T-helper 17 cell (primary cell): ENCODE results near the gene HOXA1. TPM values are rescaled to one million over a fixed set of nuclear protein-coding genes. Genes with fewer than 3 reads are reported as not detected.

Source experiments
- ATAC-seq: fragments of 150-1000 bp; cut with Tn5 transposase; 2 replicates; pipeline ENCODE4 v1.10.0; 2021; ENCODE audit warnings: mild to moderate bottlenecking, moderate library complexity
- DNase-seq, 3 donors: peaks; one replicate each; pipeline versions ENCODE4 v3.0.0 to v3.0.0-alpha.2; 2020 to 2021
- H3K9me3 ChIP-seq: one replicate; pipeline ENCODE4 v1.7.0; 2013; ENCODE audit warnings: low read length, mild to moderate bottlenecking; ENCODE audit not compliant: control insufficient read depth, poor library complexity, severe bottlenecking
- H3K27ac Mint-ChIP-seq: one replicate; pipeline ENCODE4 v1.8.0; 2022; ENCODE audit warnings: mild to moderate bottlenecking, moderate library complexity, mixed read lengths
- H3K27me3 Mint-ChIP-seq: one replicate; pipeline ENCODE4 v1.8.0; 2022; ENCODE audit warnings: mixed read lengths
- H3K36me3 Mint-ChIP-seq: one replicate; pipeline ENCODE4 v1.8.0; 2022; ENCODE audit warnings: low read depth, mixed read lengths
- H3K4me1 Mint-ChIP-seq: one replicate; pipeline ENCODE4 v1.8.0; 2022; ENCODE audit warnings: mild to moderate bottlenecking, mixed read lengths
- H3K4me3 Mint-ChIP-seq: one replicate; pipeline ENCODE4 v1.8.0; 2022; ENCODE audit warnings: mild to moderate bottlenecking, moderate library complexity, mixed read lengths
- total RNA-seq, 4 donors: library from RNA in 2 of 4; stranded (reverse) in 2 of 4; gene quantifications; one replicate each; pipeline ENCODE4 v1.2.3 and lab custom pipeline; 2022 to 2026

Gene HOXA1
- total RNA-seq, 2 donors from 2014 or later, result 0.60 to 0.72 TPM

DNA sequence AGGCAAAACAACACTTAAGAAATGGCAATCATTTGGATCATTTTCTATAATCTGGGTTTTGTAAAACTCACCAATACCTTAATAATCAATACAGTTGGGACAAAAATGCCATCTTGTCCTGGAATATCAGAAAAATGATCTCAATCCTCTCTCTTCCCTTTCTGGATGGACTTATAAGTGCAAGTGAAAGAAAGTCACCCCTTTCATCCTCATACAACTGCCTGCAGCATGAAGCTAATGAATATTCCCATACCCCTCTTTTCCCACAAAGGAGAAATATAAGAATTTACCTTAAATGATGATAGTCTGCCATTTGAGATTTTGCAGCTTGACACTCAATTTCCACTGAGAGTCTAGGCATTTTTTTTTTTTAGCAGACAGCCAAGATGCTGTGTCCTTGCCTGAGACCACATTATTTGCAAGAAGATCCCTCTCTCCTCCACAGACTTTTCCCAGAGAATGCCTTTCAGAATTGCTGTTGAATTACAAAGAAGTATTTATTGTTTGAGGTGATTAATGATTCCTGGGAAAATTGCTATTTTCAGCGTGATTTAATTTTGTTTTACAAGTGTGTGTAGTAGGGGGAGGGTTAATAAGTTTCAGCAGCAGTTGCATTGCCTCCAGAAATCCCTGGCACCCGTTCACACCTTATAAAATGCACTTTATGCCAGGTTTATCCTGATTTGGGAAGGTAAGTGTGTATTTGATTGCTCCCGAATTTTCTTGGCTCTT, 31.0 kb upstream of the HOXA1 start:
- ATAC-seq (no peak), DNase-seq (no peak)
- Mint-ChIP-seq H3K4me1 (no peaks in the 10 kb centered on the region), H3K27me3 (peaks cover 70% of the 10 kb centered on the region), H3K27ac (no peak overlapping the region), H3K4me3 (no peak overlapping the region), H3K36me3 (no peaks in the 10 kb centered on the region)
- H3K9me3 ChIP-seq, result peaks cover 2% of the 10 kb centered on the region

DNA sequence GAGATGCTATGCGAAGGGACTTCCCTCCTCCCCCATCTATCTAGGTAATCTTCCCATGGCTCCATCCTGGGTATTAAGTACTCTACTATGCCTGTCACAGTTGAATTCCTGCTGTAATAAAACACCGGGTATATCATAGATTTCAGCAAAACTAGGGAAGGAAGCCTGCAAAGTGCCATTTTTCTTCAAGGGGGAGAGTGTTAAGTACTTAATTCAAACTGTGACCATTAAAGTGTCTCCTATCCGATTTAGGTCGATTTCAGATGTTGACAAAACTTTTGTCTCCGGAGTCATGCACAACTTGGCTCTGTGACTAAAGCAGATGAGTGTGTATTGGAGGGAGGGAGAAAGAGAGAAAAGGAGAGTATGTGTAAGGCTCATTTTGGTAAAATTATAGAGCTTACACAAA, 30.2 kb upstream of the HOXA1 start:
- DNase-seq, result no peak
- H3K4me3 Mint-ChIP-seq, result no peak overlapping the region
- no peak overlapping the region for H3K27ac Mint-ChIP-seq
- no peak for ATAC-seq
- H3K9me3 ChIP-seq, result peaks cover 2% of the 10 kb centered on the region
- no peaks in the 10 kb centered on the region for H3K36me3 Mint-ChIP-seq
- H3K4me1 Mint-ChIP-seq, result no peaks in the 10 kb centered on the region
- peaks cover 66% of the 10 kb centered on the region for H3K27me3 Mint-ChIP-seq

DNA sequence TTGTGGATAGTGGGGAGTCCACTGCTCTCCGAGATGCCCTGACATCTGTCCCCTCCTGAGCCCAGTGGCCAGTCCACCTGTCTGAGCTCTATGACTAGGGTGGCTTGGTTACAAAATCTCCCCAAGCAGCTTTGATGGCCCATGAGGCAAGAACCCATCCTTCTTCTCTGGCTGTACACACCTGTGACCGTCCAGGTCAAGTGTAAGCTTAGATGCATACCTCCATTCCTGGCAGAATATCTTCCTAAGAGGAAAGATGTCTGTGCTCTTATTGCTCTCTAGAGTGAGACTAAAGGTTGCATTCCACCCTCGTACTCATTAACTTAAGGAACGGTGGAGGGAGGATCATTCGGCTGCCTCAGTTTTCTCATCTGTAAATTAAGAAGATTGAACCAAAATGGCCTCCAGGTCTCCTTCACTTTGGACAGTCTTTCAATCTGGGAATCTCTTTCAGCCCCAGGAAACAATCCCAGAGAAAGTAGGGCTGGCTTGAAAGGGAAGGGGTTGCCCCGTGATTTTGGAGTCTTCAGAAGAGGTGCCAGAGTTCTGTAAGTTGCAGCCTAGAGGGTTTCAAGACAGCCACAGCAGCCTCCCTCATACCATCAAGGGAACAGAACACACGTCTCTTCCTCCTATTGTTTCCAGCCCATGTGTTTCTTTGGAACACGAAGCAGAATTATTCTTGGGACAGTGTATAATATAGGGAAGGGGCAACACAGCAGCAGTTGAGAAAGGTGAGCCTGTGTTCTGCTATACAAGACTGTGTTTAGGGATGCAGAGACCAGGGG, 29.3 kb upstream of the HOXA1 start:
- Mint-ChIP-seq H3K36me3 (no peaks in the 10 kb centered on the region), H3K27me3 (peaks cover 67% of the 10 kb centered on the region), H3K4me1 (no peaks in the 10 kb centered on the region), H3K27ac (no peak overlapping the region), H3K4me3 (no peak overlapping the region)
- ATAC-seq (no peak), DNase-seq (no peak)
- H3K9me3 ChIP-seq, result peaks cover 2% of the 10 kb centered on the region

DNA sequence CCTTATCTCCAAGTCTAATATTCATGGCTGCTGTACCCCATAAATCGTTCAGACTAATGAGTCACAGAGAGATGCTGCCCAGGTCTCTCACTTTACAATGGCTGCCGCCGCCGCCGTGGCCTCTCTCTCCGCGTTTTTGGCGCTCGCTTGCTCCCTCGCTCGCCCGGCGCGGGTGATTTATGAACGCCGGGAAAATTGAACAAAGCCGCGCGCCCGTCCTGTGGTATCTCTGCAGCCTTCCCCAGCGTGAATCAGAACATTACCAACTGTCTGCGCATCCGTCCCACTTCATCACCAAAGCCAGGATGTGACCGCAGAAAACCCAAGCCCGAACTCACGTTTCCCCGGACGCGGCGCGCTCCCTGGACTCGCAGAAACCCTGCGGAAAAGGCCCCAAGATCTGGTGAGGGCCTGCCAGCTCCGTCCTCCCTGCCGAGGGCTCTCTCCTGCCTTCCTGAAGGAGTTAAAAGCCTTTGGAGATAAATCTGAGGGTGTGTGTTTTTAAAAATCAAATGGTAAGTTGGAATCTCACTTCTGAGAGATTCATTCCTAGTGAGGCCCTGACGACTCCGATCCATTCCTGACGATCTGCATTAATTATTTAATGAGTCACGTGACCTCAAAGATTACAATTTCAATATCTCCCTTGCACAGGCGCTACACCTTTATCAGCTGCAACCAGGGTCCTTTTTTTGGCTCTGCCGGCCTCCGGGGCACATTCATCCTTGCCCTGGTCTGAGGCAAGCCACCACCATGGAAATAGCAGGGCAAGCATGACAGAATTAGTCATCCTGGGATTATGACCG, 28.5 kb upstream of the HOXA1 start:
- H3K4me1 Mint-ChIP-seq, result no peaks in the 10 kb centered on the region
- no peak overlapping the region for H3K27ac Mint-ChIP-seq
- DNase-seq, result no peak
- H3K4me3 Mint-ChIP-seq, result no peak overlapping the region
- H3K27me3 Mint-ChIP-seq, result peaks cover 72% of the 10 kb centered on the region
- no peak for ATAC-seq
- no peaks in the 10 kb centered on the region for H3K36me3 Mint-ChIP-seq
- H3K9me3 ChIP-seq, result peaks cover 2% of the 10 kb centered on the region

DNA sequence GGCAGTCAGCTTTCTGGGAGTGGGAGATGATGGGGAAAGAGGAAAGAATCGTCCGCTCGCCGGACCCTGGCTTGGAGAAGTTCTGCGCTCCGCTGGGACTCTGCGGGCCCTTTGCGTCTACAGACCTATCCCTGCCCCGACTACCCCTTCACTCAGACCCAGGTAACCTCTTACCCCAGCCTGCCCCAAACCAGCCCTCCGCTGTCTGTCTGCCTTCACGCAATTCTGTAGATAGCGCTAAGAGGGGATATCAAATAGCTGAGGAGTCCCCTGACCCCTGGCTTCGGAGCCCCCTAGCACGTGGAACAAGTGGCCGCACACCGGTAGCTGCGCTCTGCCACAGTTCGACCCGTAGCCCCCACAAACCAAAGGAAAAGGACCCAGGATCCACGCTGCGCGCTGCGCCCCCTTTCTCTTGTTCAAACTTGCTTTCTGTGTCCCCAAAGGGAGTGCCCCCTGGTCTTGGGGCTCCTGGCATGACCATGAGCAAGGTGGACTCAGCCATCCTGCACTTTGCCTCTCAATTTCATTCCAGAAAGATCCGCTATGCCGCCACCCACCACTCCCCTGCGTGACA, 27.8 kb upstream of the HOXA1 start:
- peak overlapping the region; percentile 3 for H3K4me3 Mint-ChIP-seq
- peaks cover 70% of the 10 kb centered on the region for H3K27me3 Mint-ChIP-seq
- no peaks in the 10 kb centered on the region for H3K36me3 Mint-ChIP-seq
- peaks cover 2% of the 10 kb centered on the region for H3K9me3 ChIP-seq
- DNase-seq (no peak), ATAC-seq (no peak)
- no peaks in the 10 kb centered on the region for H3K4me1 Mint-ChIP-seq
- no peak overlapping the region for H3K27ac Mint-ChIP-seq

DNA sequence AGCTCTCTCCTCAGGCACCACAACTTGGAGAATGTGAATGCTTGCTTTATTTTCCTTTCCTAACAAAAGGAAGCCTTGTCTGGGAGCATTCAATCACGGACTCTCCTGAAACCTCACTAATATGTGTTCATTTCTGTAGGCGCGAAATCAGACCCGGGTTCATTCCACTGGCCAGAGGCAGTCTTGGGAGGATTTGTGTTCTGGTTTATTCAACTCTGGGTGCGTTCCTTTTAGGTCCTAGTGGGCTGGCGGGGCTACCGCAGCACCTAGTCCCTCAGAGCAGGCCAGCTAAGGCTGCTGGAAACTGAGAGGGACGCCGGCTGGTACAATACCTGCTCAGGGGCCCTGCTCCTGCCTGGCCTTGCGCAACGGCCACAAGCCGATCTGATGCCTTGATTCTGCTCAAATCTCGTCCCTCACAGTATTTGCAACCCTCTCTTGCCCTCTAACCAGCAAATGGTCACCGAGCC, 27.2 kb upstream of the HOXA1 start:
- H3K4me1 Mint-ChIP-seq, result no peaks in the 10 kb centered on the region
- no peak for DNase-seq
- H3K36me3 Mint-ChIP-seq, result no peaks in the 10 kb centered on the region
- peaks cover 2% of the 10 kb centered on the region for H3K9me3 ChIP-seq
- no peak overlapping the region for H3K4me3 Mint-ChIP-seq
- ATAC-seq, result no peak
- peaks cover 69% of the 10 kb centered on the region for H3K27me3 Mint-ChIP-seq
- no peak overlapping the region for H3K27ac Mint-ChIP-seq

DNA sequence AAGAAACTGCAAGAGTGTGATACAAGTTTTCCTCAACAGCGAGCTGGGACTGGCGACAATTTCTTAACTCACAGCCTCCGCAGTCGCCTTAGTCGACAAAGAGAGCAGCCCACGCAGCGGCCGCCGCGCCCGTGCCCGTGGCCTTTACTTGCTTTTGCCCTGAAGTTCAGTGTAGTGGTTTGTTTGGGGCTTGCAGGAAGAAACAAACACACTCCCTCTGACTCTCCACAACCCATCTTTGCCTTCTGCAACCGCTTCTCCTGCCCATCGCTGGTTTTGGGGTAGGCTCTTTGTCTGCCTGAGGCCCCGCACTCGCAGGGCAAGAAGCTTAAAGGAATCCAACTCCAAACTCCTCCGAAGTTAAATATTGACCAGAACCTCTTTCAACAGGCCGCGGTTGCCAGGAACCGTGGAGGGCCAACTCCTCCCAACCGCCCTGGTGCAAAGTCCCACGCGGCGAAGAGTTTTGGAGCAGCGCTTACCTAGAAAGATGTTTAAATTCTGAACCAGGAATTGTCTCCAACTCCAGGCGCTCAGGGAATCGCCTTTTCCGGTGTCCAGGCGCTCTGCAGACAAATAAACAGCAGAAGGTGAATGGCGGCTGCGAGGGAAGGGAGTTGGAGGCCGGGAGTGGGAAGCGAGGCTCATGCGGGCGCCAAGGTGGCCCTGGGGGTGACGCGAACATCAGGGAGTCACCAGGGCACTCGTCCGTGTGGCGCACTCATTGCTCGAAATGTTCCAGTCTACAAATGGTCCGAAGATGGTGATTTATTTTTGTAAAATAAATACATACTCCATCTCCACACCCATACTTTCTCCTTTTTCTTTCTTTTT, 26.5 kb upstream of the HOXA1 start:
- DNase-seq (no peak), ATAC-seq (no peak)
- H3K27ac Mint-ChIP-seq, result no peak overlapping the region
- H3K27me3 Mint-ChIP-seq, result peaks cover 66% of the 10 kb centered on the region
- no peaks in the 10 kb centered on the region for H3K36me3 Mint-ChIP-seq
- H3K9me3 ChIP-seq, result peaks cover 2% of the 10 kb centered on the region
- no peaks in the 10 kb centered on the region for H3K4me1 Mint-ChIP-seq
- no peak overlapping the region for H3K4me3 Mint-ChIP-seq

DNA sequence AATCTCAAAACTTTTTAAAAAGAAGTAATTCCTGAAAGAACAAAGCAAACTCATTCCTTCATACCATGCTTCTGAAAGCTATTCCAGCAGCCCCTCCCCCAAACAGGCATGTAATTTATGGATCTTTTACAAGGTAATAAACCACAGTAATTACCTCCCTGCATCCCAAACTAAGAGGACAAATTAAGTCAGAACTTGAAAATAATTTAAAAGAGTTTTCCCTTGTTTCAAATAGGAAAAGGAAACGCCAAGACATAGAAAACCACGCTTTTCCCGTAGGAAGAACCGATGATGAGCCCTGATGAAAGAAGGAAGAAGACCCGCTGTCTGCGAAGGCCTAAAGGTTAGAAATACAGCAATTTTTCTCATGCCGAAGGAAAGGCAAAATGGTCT, 25.9 kb upstream of the HOXA1 start:
- DNase-seq (no peak), ATAC-seq (no peak)
- no peaks in the 10 kb centered on the region for H3K4me1 Mint-ChIP-seq
- H3K27ac Mint-ChIP-seq, result no peak overlapping the region
- H3K9me3 ChIP-seq, result peaks cover 2% of the 10 kb centered on the region
- H3K27me3 Mint-ChIP-seq, result peaks cover 64% of the 10 kb centered on the region
- H3K4me3 Mint-ChIP-seq, result no peak overlapping the region
- H3K36me3 Mint-ChIP-seq, result no peaks in the 10 kb centered on the region

DNA sequence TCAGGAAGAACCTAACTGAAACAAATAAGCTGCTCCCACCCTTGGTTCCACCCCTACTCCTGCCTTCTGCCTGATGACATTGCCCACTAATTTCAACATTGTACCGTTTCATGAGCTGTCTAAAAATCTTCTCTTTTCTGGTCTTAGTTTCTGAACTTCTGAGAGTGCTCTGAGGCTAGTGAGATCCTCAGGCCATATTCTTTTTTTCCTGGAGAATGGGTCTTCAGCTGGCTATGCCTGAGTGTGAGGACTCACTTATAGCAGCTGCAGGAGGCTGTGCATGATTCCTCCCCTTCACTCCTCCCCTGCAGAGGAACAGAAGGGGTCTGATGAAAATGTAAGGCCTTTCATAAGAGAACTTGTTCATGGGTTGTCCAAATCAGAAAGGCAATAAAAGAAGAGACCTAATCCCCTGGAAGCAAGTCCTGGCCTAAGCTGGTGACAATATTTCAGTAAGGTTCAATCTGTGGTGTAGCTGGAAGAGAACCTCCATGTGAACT, 23.7 kb upstream of the HOXA1 start:
- Mint-ChIP-seq H3K36me3 (no peaks in the 10 kb centered on the region), H3K4me3 (no peak overlapping the region), H3K27ac (no peak overlapping the region), H3K4me1 (no peaks in the 10 kb centered on the region), H3K27me3 (peaks cover 48% of the 10 kb centered on the region)
- ATAC-seq, result no peak
- DNase-seq, result no peak
- no peaks in the 10 kb centered on the region for H3K9me3 ChIP-seq

DNA sequence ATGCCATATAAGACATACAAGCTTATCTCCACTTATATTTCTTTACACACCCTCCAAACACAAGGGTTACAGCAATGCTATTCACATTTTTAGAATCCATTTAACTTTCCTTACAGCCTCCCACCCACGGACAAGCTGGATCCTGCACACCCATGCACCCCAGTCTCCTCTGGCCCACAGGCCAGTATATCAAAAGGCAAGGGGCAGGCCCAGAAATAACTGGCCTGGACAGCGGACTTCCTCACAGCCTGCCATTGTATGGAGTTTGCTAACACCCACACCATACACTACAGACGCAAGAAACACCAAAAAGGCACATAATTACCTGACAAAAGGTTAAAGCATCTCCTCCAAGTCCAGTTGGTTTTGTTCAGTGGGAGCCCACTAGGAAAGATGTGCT, 22.8 kb upstream of the HOXA1 start:
- no peaks in the 10 kb centered on the region for H3K4me1 Mint-ChIP-seq
- no peak for ATAC-seq

DNA sequence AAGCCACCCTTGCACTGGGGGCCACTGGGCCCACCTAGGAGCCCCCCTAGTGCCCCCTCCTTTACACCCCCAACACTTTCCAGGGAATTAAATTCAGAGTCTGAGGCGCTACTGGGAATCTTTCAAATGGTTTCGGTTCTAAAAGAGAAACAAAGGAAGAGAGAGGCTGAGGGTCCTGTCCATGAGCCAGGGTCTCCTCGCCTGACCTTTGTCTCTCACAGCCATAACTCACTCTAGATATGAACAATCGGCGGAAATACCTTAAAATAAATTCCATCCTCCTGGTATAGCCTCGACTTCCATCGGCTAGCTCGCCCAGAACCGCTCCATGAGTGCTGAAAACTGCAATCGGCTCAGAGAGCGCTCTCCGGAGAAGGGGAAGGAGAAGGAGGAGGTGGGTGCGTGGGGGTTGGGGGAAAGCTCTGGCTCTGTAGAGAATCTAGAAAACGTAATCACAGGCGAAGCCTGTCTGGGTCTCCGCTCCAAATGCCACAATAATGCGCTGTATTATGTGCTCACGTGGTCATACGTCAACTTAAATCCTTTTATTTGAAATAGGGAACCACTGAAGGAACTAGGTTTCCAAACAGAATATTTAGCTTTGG, 22.2 kb upstream of the HOXA1 start:
- H3K9me3 ChIP-seq, result no peaks in the 10 kb centered on the region
- Mint-ChIP-seq H3K36me3 (no peaks in the 10 kb centered on the region), H3K4me3 (no peak overlapping the region), H3K4me1 (no peaks in the 10 kb centered on the region), H3K27me3 (peaks cover 34% of the 10 kb centered on the region), H3K27ac (no peak overlapping the region)
- no peak for ATAC-seq
- DNase-seq, result no peak

More for the DNA sequence above, 22.8 kb upstream of the HOXA1 start:
- no peak overlapping the region for H3K27ac Mint-ChIP-seq
- DNase-seq, result no peak
- no peaks in the 10 kb centered on the region for H3K36me3 Mint-ChIP-seq
- peaks cover 40% of the 10 kb centered on the region for H3K27me3 Mint-ChIP-seq
- no peak overlapping the region for H3K4me3 Mint-ChIP-seq
- no peaks in the 10 kb centered on the region for H3K9me3 ChIP-seq
